ENCODE results near the gene PUM2. TPM values are rescaled to one million over a fixed set of nuclear protein-coding genes. Genes with fewer than 3 reads are reported as not detected.

PUM2 gene
- total RNA-seq, 1 experiment from 2014 or later = 85.6 TPM

GRCh38 chr2:20371323-20372025 lies 20.8 kb upstream of the PUM2 start:
- no peaks in the 10 kb centered on the region for H3K36me3 ChIP-seq (ENCODE audit: control insufficient read depth, insufficient read depth, low read length)
- no peak overlapping the region for H3K27ac ChIP-seq (ENCODE audit: low read length)
- in situ Hi-C loops (cut with HindIII; ENCODE audit: low pct_unique_long_range_greater_than_20kb, low sequenced_read_pairs) = no loop called here
- no TSS peak for BruUV-seq (replicated peaks)
- CTCF ChIA-PET = no interaction called here
- H3K4me1 ChIP-seq (ENCODE audit: control insufficient read depth, insufficient read depth, low read length) = no peaks in the 10 kb centered on the region
- no peaks in the 10 kb centered on the region for H3K27me3 ChIP-seq (ENCODE audit: control insufficient read depth, insufficient read depth, low read length)
- H3K4me3 ChIP-seq (ENCODE audit: low read depth in 2 of 2, low read length in 2 of 2) = no peak overlapping the region
- POLR2A ChIA-PET = no interaction called here
- TF ChIP-seq TCF7L2 (IDR thresholded peaks at IDR 0.05; ENCODE audit: low read depth, low read length) (no peak), CTCF (IDR thresholded peaks at IDR 0.05) (no peak), POLR2AphosphoS5 (IDR thresholded peaks at IDR 0.05; ENCODE audit: low read depth, low read length) (no peak), SIN3A (IDR thresholded peaks at IDR 0.05; ENCODE audit: borderline replicate concordance, insufficient read depth, low read depth, low read length) (no peak), REST (IDR thresholded peaks at IDR 0.05; ENCODE audit: insufficient read depth in 1 of 2, low read depth in 2 of 2, low read length in 1 of 2) (no peak)
- DNase-seq (ENCODE audit: low read depth, low spot score) (no peak), ATAC-seq (no peak)
- intact Hi-C loops (cut with micrococcal nuclease; ENCODE audit: unreplicated experiment) = no loop called here
- no peaks in the 10 kb centered on the region for H3K9me3 ChIP-seq (ENCODE audit: control insufficient read depth, insufficient read depth, low read depth, low read length)

GRCh38 chr2:20370191-20370590 lies 19.5 kb upstream of the PUM2 start:
- ATAC-seq = no peak
- Histone ChIP-seq H3K27me3 (ENCODE audit: control insufficient read depth, insufficient read depth, low read length) (no peaks in the 10 kb centered on the region), H3K4me3 (ENCODE audit: low read depth in 2 of 2, low read length in 2 of 2) (no peak overlapping the region), H3K4me1 (ENCODE audit: control insufficient read depth, insufficient read depth, low read length) (no peaks in the 10 kb centered on the region), H3K9me3 (ENCODE audit: control insufficient read depth, insufficient read depth, low read depth, low read length) (no peaks in the 10 kb centered on the region), H3K27ac (ENCODE audit: low read length) (no peak overlapping the region), H3K36me3 (ENCODE audit: control insufficient read depth, insufficient read depth, low read length) (no peaks in the 10 kb centered on the region)
- no TSS peak for BruUV-seq (replicated peaks)
- intact Hi-C loops (cut with micrococcal nuclease; ENCODE audit: unreplicated experiment) = no loop called here
- DNase-seq (ENCODE audit: low read depth, low spot score) = no peak
- TF ChIP-seq CTCF (IDR thresholded peaks at IDR 0.05) (no peak), SIN3A (IDR thresholded peaks at IDR 0.05; ENCODE audit: borderline replicate concordance, insufficient read depth, low read depth, low read length) (no peak), REST (IDR thresholded peaks at IDR 0.05; ENCODE audit: insufficient read depth in 1 of 2, low read depth in 2 of 2, low read length in 1 of 2) (no peak), TCF7L2 (IDR thresholded peaks at IDR 0.05; ENCODE audit: low read depth, low read length) (no peak), POLR2AphosphoS5 (IDR thresholded peaks at IDR 0.05; ENCODE audit: low read depth, low read length) (no peak)
- ChIA-PET CTCF (no interaction called here), POLR2A (no interaction called here)
- in situ Hi-C loops (cut with HindIII; ENCODE audit: low pct_unique_long_range_greater_than_20kb, low sequenced_read_pairs) = no loop called here
